Fibroblast of the conjunctiva (primary cell): ENCODE measurements around the gene KLRC3.
"Not testable (repeated sequence)": the region's sequence is repeated elsewhere in the genome, so short reads cannot be mapped to it uniquely, and the experiment has no call there.

Experiments used
- DNase-seq: peaks from one replicate; pipeline ENCODE4 v3.0.0-alpha.2; 2010; ENCODE audit warnings: low read depth

KLRC3 gene

DNA sequence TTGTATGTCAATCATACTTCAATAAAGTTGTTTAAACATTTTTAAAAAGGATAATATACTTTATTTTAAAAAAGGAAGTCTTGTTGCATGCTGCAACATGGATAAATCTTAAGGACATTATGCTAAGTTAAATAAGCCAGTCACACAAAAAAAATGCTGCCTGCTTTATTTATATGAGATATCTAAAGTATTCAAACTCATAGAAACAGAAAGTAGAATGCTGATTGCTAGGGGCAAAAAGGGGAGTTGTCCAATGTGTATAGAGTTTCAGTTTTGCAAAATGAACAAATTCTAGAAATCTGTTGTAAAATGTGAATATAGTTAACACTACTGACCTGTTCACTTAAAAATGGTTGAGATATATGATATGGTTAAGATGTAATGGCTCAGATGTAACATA, 19.6 kb downstream of the KLRC3 start:
- no peak for DNase-seq

DNA sequence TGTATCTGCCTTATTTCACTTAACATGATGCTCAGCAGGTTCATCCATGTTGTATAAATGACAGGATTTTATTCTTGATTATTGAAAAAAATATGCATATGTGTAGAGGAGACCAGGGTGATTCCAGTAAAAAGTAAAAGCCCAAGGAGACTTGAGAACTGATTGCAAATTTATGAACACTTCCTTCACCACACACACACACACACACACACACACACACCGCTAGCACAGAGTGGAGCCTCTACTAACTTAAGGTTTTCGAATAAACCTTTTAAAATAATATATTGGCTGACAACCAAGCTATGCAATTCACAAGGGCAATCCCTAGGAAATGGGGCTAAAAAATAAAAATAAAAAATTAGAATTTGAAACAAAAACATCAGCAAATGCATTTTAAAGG, 22.2 kb downstream of the KLRC3 start:
- DNase-seq: no peak

DNA sequence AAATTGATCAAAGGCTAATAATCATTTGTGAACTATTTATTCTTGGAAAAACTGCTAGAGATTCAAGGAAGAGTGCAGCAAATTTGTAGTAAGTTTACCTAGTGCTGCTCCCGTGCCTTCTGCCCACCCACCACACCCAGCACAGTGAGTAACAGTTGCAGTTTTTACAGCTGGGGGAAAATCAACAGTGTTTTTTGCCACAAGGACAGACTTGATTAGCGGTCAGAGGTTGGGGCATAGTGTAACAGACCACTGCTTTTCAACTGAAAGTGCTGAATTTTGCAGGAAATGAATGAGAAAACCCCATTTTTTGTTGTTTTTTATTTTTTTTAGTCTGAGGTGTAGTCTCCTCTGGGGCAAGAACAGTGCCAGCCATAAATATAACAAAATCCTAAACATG, 23.1 kb downstream of the KLRC3 start:
- DNase-seq: no peak

GRCh38 chr12:10396176-10396575, 24.2 kb downstream of the KLRC3 start:
- DNase-seq: not testable (repeated sequence)

DNA sequence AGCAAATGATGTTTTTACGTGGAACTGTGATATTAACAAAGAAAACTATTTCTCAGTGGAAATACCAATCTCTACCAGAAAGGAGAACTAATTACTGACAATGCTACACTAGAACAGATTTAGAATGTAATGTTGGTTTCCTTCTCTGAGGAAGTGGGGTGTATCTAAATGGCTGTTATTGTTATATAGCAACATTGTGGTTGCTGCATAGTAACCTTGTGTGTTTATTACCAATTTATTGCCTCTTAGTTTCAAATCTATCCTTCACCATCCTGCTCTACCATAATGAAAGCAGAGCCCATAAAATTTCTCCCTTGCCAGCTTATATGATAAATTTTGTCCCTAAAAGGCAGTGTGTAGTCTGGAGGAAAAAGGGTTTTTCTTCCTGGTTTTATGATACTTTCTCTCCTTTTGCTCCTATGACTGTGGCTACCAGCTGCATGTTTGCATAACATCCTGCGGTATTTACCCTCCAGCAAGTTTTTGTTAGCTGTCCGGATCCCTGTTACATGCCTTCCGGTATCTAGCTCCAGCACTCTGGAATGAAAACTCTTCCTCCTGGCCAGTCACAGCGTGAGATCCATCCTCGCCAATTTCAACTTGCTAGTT, 24.9 kb downstream of the KLRC3 start:
- peak; percentile 78 for DNase-seq

- not testable (repeated sequence) for DNase-seq
These were observed 25.8 kb downstream of the KLRC3 start for GRCh38 chr12:10394531-10395152.

- DNase-seq: no peak
These were observed 27.1 kb downstream of the KLRC3 start for GRCh38 chr12:10393291-10393690.

- peak; percentile 96 for DNase-seq
These were observed 27.9 kb downstream of the KLRC3 start for GRCh38 chr12:10392394-10392930.

- not testable (repeated sequence) for DNase-seq
These were observed 29.4 kb downstream of the KLRC3 start for GRCh38 chr12:10390991-10391390.

DNA sequence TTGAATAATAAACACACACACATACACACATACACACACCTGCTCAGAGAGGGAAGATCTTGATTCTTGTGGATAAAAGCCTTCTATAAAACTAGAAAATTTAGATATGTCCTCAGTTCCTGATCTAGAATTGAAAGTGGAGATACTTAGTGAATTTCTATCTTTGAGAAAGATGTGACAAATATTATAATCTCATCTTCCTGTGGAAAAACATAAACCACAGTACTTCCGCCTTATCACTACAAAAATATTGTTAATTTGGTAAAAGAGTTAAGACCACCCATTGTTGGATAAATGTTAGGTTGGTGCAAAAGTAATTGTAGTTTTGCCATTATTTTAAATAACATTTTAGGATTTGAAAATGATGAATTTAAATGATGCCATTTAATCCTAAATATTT, 30.5 kb downstream of the KLRC3 start, which contains the start of gene KLRK1:
KLRK1 (minus strand) TSS at position 138 of the 400 bp plus-strand sequence. CDS start 1,231 bp downstream, outside the sequence.
- no peak for DNase-seq

DNA sequence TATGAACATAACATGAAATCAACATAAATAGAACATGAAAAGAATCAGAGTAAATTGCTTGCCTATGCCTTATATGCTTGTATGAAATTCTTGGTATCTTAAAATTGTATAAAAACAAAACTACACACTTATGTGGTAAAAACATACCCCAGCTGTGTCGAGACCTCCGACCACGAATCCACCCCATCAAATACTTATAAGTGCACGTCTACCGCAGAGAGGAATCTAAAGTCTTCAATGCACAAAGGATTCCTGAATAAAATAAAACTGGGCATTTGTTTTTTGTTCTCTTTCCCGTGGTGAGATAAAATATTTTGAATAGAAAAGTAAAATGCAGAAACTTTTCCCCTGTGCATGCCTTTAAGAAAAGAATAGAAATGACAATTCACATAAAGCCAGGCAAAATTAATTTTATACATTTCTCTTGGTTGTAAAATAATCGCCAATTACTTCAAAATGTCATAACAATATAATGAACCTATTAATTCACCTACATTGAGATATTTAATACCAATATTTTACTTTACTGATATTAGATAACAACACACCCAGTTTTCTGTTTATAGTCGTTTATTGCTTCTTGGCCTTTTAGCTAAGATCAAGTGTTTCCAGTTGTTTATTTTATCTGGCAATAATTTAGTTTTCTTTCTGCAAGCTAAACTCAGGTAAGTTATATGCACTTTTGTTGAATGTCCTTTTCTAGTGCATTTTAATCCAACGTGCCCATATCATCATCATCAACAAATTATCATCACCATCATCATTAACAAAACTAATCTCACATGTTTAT, 31.6 kb downstream of the KLRC3 start:
- DNase-seq: no peak

- DNase-seq: not testable (repeated sequence)
These were observed 32.9 kb downstream of the KLRC3 start for GRCh38 chr12:10387498-10387897.

DNA sequence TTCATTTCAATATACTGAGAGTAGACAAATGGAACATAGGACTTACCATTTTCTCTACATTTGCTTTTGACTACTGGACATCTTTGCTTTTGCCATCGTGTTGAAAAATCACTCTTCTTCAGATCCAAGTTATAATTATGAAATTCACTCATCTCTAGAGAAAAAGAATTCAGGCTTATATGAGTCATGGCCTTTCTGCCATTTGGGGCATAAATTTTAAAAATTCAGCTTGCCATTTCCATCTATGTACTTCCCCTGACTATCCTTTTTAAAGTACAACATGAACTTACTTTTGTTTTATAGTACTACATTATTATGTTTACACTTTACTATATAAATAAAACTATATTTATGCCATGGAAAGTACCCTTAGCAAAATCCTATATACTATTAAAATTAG, 33.5 kb downstream of the KLRC3 start:
- DNase-seq: no peak

GRCh38 chr12:10385166-10385613, 35.2 kb downstream of the KLRC3 start:
- peak; percentile 86 for DNase-seq

DNA sequence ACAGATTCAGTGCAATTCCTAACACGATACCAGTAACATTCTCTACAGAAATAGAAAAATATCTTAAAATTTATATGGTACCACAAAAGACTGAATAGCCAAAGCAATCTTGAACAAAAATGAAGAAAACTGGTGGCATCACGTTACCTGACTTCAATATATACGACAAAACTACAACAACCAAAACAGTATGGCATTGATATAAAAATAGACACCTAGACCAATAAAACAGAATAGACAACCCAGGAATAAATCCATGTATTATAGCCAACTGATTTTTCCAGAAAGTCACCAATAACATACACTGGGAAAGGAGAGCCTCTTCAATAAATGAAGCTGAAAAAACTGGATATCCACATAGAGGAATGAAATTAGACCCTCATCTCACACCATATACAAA, 36.2 kb downstream of the KLRC3 start:
- no peak for DNase-seq

DNA sequence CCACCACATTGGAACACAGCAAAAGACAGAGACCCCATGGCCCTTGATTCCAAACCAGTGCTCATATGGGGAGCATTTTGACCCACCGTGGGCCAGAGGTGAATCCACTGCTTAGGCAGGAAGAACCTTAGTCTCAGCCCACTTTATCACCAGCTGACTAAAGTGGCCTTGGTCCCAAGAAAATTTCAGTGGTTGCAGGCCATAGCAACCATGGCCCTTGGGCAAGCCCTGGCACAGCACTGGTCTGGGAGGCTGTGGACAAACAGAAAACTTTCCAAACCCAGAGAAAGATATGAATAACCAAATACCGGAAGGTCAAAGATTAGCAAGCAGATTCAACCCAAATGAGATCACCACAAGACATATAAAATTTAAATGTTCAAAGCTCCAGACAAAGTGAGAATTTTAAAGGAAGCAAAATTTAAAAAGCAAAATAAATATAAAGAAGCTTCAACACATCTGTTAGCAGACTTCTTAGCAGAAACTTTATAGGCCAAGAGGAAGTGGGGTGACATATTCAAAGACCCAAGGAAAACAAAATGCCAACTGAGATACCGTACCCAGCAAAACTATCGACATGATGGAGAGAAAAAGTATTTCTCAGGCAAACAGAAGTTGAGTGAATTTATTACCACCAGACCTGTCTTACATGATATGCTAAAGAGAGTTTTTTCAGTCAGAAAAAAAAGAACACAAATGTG, 38.3 kb downstream of the KLRC3 start:
- no peak for DNase-seq

DNA sequence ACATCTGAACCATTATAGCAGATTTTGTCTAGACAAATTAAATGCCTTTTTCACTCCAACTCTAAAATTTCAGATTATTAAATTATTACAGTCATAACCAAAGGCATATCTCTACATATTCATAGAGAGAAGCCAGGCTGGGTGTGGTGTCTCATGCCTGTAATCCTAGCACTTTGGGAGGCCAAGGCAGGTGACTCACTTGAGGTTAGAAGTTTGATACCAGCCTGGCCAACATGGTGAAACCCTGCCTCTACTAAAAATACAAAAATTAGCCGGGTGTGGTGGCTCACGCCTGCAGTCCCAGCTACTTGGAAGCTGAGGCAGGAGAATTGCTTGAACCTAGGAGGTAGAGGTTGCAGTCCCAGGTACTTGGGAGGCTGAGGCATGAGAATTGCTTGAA, 41.7 kb downstream of the KLRC3 start:
- DNase-seq: not testable (repeated sequence)

- DNase-seq: no peak
These were observed 45.8 kb downstream of the KLRC3 start for GRCh38 chr12:10374624-10375018.

DNA sequence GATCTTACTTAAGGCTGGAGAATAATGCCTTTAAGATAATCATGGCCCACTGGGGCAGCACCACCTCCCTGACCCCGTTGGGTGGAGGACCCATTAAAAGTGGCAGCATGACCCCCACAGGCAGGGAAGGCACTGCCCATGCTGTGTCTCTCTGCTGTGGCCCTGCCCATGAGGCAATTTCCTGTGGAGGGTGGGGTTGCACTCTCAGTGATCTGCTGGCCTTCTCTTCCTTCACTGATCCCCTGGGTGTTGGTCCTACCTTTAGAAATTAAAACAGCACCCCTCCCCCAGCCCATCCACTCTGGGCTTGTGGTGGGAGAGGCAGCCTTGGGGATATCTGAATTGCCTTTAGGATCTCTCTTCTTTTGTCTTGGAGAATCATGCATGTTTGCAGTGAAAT, 47.8 kb downstream of the KLRC3 start:
- no peak for DNase-seq

DNA sequence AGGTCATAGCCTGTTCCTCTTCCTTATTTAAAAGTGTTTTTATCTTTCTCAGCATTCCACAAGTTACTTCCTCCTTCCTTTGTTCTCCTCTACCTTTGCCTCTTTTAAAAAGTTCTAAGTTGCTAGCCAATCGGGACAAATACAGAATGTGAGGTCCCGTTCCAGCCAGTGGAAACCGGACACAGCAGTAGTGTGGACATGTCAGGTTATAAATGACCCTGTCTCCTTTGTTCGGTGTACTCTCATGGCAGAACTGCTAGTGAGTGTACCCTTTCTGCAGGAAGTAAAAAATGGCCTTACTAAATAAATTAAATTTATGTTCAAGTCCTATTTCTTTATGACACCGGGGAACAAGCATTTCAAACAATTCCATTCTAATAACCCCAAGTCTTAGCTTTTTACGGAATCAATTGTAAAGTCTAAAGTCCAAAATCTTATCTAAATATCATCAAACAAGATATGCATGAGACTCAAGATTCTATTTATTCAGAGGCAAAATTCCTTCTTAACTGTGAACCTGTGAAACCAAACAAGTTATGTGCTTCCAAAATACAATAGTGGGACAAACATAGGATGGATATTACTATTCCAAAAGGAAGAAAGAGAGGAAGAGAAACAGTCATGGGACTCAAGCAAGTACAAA, 48.4 kb downstream of the KLRC3 start:
- DNase-seq: not testable (repeated sequence)

GRCh38 chr12:10369557-10370415, 50.6 kb downstream of the KLRC3 start:
- DNase-seq: no peak
